ENCODE data around the gene MTMR11.
"Not testable (repeated sequence)": the region's sequence is repeated elsewhere in the genome, so short reads cannot be mapped to it uniquely, and the experiment has no call there.

Gene MTMR11

GRCh38 chr1:149936170-149936991 is at the start of gene MTMR11:
Gene MTMR11, minus strand, starts transcription at chr1:149936879. Its CDS starts 232 bp downstream, at chr1:149936647.
- ATAC-seq: no peak

GRCh38 chr1:149979972-149980540 is 43.4 kb upstream of the MTMR11 start:
- peak in 1 of 2 donors; percentile 51 for ATAC-seq

- peak; percentile 70 to 85 for ATAC-seq
Observed at GRCh38 chr1:149979245-149979971, 42.7 kb upstream of the MTMR11 start.

GRCh38 chr1:149978547-149979023 is 41.9 kb upstream of the MTMR11 start:
- ATAC-seq: no peak

GRCh38 chr1:149977345-149977744 is 40.7 kb upstream of the MTMR11 start:
- no peak for ATAC-seq

GRCh38 chr1:149972547-149972946 is 35.9 kb upstream of the MTMR11 start:
- no peak for ATAC-seq

GRCh38 chr1:149967646-149968045 is 31.0 kb upstream of the MTMR11 start:
- no peak for ATAC-seq

GRCh38 chr1:149967041-149967440 is 30.4 kb upstream of the MTMR11 start:
- no peak for ATAC-seq

- ATAC-seq: no peak
Observed at GRCh38 chr1:149966405-149966804, 29.7 kb upstream of the MTMR11 start.

- no peak for ATAC-seq
Observed at GRCh38 chr1:149965440-149965839, 28.8 kb upstream of the MTMR11 start.

GRCh38 chr1:149963358-149963757 is 26.7 kb upstream of the MTMR11 start:
- ATAC-seq: no peak

GRCh38 chr1:149962736-149963135 is 26.1 kb upstream of the MTMR11 start:
- ATAC-seq: no peak

- ATAC-seq: peak; percentile 60 to 65
Observed at GRCh38 chr1:149962039-149962647, 25.5 kb upstream of the MTMR11 start.

- not testable (repeated sequence) for ATAC-seq
Observed at GRCh38 chr1:149957548-149957947, 20.9 kb upstream of the MTMR11 start.

GRCh38 chr1:149949911-149950310 is 13.2 kb upstream of the MTMR11 start:
- no peak for ATAC-seq

- no peak for ATAC-seq
Observed at GRCh38 chr1:149945206-149945605, 8.5 kb upstream of the MTMR11 start.

GRCh38 chr1:149942885-149943284 is 6.2 kb upstream of the MTMR11 start:
- ATAC-seq: no peak

GRCh38 chr1:149942207-149942606 is 5.5 kb upstream of the MTMR11 start:
- ATAC-seq: no peak

- no peak for ATAC-seq
Observed at GRCh38 chr1:149940427-149940826, 3.7 kb upstream of the MTMR11 start.

GRCh38 chr1:149938668-149939003 is 2.0 kb upstream of the MTMR11 start:
- ATAC-seq: not testable (repeated sequence)

- ATAC-seq: peak; percentile 33 to 54
Observed at GRCh38 chr1:149937759-149938158, 1.1 kb upstream of the MTMR11 start.

- no peak for ATAC-seq
Observed at GRCh38 chr1:149936992-149937705, 470 bp upstream of the MTMR11 start.

Measured in activated CD4-positive, CD25-positive, alpha-beta regulatory T cell treated with anti-CD3 and anti-CD28 coated beads, Interleukin-2, amount 50 U/mL, for 24 hours (primary cell).